HG03439 (cell line): Measurements from ENCODE around the gene HTT-AS.

Source experiments
- ATAC-seq: cut with Tn5 transposase; IDR thresholded peaks from one replicate; pipeline ENCODE4 v1.9.1; 2021; ENCODE audit warnings: mild to moderate bottlenecking, moderate library complexity; ENCODE audit not compliant: unreplicated experiment

HTT-AS gene

GRCh38 chr4:3031357-3032082, 42.8 kb downstream of the HTT-AS start:
- no peak for ATAC-seq

DNA sequence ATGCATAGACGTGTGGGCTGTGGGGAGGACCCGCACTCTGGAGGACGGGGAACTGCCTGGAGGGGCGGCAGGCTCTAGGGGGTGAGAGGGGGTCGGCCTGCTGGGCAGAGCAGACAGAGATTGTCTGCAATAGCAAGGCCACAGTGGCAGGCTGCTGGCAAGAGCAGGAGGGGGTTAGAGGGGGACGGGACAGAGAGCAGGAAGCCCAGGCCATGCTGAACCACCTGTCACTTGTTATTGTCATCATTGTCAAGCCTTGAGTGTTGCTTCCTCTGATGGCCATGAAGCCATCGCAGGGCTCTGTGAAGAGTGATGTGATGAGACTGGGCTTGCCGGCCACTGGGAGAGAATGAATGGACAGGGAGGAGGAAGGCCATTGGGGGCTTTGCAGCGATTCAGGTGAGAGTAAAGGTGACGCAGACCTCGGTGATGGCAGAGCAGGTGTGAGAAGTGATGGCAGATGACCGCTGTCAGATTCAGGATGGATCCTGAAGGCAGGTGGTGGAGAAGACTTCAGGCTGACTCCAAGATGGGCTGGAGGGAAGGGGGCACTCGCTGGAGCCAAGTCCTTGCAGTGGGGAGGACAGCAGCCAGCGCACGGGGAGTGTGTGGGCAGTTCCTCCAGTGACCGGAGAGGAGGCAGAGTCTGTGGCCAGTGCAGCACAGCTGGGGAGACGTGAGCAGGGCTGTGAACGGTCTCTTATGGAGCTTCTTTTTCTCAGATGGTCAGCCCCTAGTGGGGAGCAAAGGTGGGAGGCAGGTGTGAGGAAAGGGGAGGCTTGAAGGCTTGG, 43.6 kb downstream of the HTT-AS start:
- no peak for ATAC-seq

DNA sequence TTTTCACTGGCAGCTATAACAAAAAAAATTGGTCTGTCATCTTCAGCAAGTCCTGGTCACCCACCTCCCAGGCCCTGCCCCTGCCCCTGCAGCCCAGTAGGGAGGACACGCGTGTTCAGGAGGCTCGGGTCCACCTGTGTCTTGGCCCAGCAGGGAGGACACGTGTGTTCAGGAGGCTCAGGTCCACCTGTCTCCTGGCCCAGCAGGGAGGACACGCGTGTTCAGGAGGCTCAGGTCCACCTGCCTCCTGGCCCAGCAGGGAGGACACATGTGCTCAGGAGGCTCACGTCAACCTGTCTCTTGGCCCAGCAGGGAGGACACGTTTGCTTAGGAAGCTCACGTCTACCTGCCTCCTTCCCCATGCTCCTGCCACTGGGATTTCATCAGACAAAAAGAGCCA, 44.9 kb downstream of the HTT-AS start:
- ATAC-seq, result no peak

DNA sequence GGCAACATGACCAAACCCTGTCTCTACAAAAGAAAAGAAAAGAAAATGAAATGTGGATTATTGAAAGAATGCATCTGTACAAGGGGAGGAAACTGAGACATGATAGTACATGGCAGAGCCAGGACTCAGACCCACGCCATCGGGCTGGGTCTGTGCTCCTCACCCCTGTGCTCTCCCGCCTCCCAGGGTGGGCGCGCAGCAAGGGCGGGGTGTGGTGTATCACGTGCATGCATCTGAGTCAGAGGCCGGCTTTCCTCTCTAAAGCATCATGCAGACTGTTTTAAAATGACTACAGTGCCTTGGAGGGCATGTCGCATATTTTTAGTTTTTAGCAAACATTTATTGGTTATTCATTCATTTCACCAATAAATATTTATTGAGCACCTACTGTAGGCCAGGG, 47.8 kb downstream of the HTT-AS start:
- ATAC-seq, result no peak

GRCh38 chr4:3025881-3026280, 48.5 kb downstream of the HTT-AS start:
- no peak for ATAC-seq

- no peak for ATAC-seq
These were observed 51.7 kb downstream of the HTT-AS start for GRCh38 chr4:3022651-3023050.

- no peak for ATAC-seq
These were observed 52.2 kb downstream of the HTT-AS start for GRCh38 chr4:3022112-3022511.

- no peak for ATAC-seq
These were observed 52.7 kb downstream of the HTT-AS start for GRCh38 chr4:3021627-3022026.

- ATAC-seq, result no peak
These were observed 53.2 kb downstream of the HTT-AS start for GRCh38 chr4:3021127-3021526.

GRCh38 chr4:3019145-3019846, 55.0 kb downstream of the HTT-AS start:
- no peak for ATAC-seq

- ATAC-seq, result no peak
These were observed 56.8 kb downstream of the HTT-AS start for GRCh38 chr4:3017504-3017903.

- ATAC-seq, result no peak
These were observed 57.4 kb downstream of the HTT-AS start for GRCh38 chr4:3016961-3017360.

GRCh38 chr4:3013839-3014350, 60.4 kb downstream of the HTT-AS start:
- peak; percentile 71 for ATAC-seq
